ENCODE data around the gene HADHA. TPM values are rescaled to one million over a fixed set of nuclear protein-coding genes. Genes with fewer than 3 reads are reported as not detected.

Gene HADHA
- total RNA-seq, 1 donor from 2014 or later = 120 TPM

- no peak overlapping the region for H3K27ac ChIP-seq
- no peaks in the 10 kb centered on the region for H3F3A ChIP-seq (ENCODE audit: low read depth)
- H3K9ac ChIP-seq = no peak overlapping the region
- no peak for TF ChIP-seq CTCF (IDR thresholded peaks at IDR 0.05)
- no peak for TF ChIP-seq EZH2 (IDR thresholded peaks at IDR 0.05)
- TF ChIP-seq EZH2phosphoT487 (IDR thresholded peaks at IDR 0.05) = no peak
- no peaks in the 10 kb centered on the region for H3K4me1 ChIP-seq
- Mint-ChIP-seq H3K27ac (no peak overlapping the region), H3K27me3 (ENCODE audit: insufficient read depth, low read depth) (peaks cover 2% of the 10 kb centered on the region), H3K36me3 (peaks cover 43% of the 10 kb centered on the region), H3K9me3 (no peaks in the 10 kb centered on the region), H3K4me3 (no peak overlapping the region), H3K4me1 (peaks cover 2% of the 10 kb centered on the region)
- H3K36me3 ChIP-seq = no peaks in the 10 kb centered on the region
- no peak overlapping the region for H2AFZ ChIP-seq (replicated peaks)
- no peaks in the 10 kb centered on the region for H3K27me3 ChIP-seq
- H3K4me3 ChIP-seq = no peak overlapping the region
- no peaks in the 10 kb centered on the region for H3K9me3 ChIP-seq (ENCODE audit: low read depth)
- H3K79me2 ChIP-seq (ENCODE audit: low read depth) = no peaks in the 10 kb centered on the region
- H4K20me1 ChIP-seq (ENCODE audit: low read depth) = peaks cover 4% of the 10 kb centered on the region
- no peak overlapping the region for H3K4me2 ChIP-seq
- DNase-seq (ENCODE audit: low spot score) = no peak
Observed at GRCh38 chr2:26195040-26195984, 49.1 kb downstream of the HADHA start.

- H3K27me3 Mint-ChIP-seq (ENCODE audit: insufficient read depth, low read depth) = peaks cover 7% of the 10 kb centered on the region
- Histone ChIP-seq H3K9me3 (ENCODE audit: low read depth) (no peaks in the 10 kb centered on the region), H4K20me1 (ENCODE audit: low read depth) (peaks cover 4% of the 10 kb centered on the region), H3K27me3 (no peaks in the 10 kb centered on the region), H3K9ac (no peak overlapping the region), H3F3A (ENCODE audit: low read depth) (no peaks in the 10 kb centered on the region), H3K4me2 (no peak overlapping the region), H2AFZ (replicated peaks) (no peak overlapping the region), H3K4me1 (no peaks in the 10 kb centered on the region), H3K36me3 (no peaks in the 10 kb centered on the region), H3K79me2 (ENCODE audit: low read depth) (no peaks in the 10 kb centered on the region), H3K27ac (no peak overlapping the region), H3K4me3 (no peak overlapping the region)
- no peaks in the 10 kb centered on the region for H3K9me3 Mint-ChIP-seq
- H3K4me1 Mint-ChIP-seq = peaks cover 2% of the 10 kb centered on the region
- no peak overlapping the region for H3K27ac Mint-ChIP-seq
- no peak for DNase-seq (ENCODE audit: low spot score)
- no peak for TF ChIP-seq EZH2 (IDR thresholded peaks at IDR 0.05)
- TF ChIP-seq EZH2phosphoT487 (IDR thresholded peaks at IDR 0.05) = no peak
- TF ChIP-seq CTCF (IDR thresholded peaks at IDR 0.05) = no peak
- H3K4me3 Mint-ChIP-seq = no peak overlapping the region
- H3K36me3 Mint-ChIP-seq = peaks cover 43% of the 10 kb centered on the region
Observed at GRCh38 chr2:26193578-26194231, 50.7 kb downstream of the HADHA start.

- no peak overlapping the region for H3K9ac ChIP-seq
- no peaks in the 10 kb centered on the region for H3K27me3 ChIP-seq
- no peak overlapping the region for H3K27ac ChIP-seq
- H3K27me3 Mint-ChIP-seq (ENCODE audit: insufficient read depth, low read depth) = peaks cover 7% of the 10 kb centered on the region
- H4K20me1 ChIP-seq (ENCODE audit: low read depth) = peaks cover 4% of the 10 kb centered on the region
- no peak overlapping the region for H3K4me3 ChIP-seq
- H3K4me1 ChIP-seq = no peaks in the 10 kb centered on the region
- peak overlapping the region; percentile 7 for H3K4me3 Mint-ChIP-seq
- H3F3A ChIP-seq (ENCODE audit: low read depth) = no peaks in the 10 kb centered on the region
- no peaks in the 10 kb centered on the region for H3K36me3 ChIP-seq
- H3K4me2 ChIP-seq = no peak overlapping the region
- H3K27ac Mint-ChIP-seq = no peak overlapping the region
- DNase-seq (ENCODE audit: low spot score) = no peak
- no peaks in the 10 kb centered on the region for H3K9me3 ChIP-seq (ENCODE audit: low read depth)
- H3K4me1 Mint-ChIP-seq = peaks cover 2% of the 10 kb centered on the region
- H3K36me3 Mint-ChIP-seq = peaks cover 39% of the 10 kb centered on the region
- H2AFZ ChIP-seq (replicated peaks) = no peak overlapping the region
- no peaks in the 10 kb centered on the region for H3K9me3 Mint-ChIP-seq
- H3K79me2 ChIP-seq (ENCODE audit: low read depth) = no peaks in the 10 kb centered on the region
- TF ChIP-seq EZH2phosphoT487 (IDR thresholded peaks at IDR 0.05) = no peak
- no peak for TF ChIP-seq CTCF (IDR thresholded peaks at IDR 0.05)
- no peak for TF ChIP-seq EZH2 (IDR thresholded peaks at IDR 0.05)
Observed at GRCh38 chr2:26191316-26192159, 52.9 kb downstream of the HADHA start.
